Spleen (tissue), 7 donors: ENCODE data around the gene ERMARD.

Source experiments
- CTCF ChIP-seq, 11 experiments: fragments of 200-600 bp in 7 of 11; fragments of 450-650 bp in 4 of 11; sonication (generic) in 4 of 11; IDR thresholded peaks in 8 of 11; conservative IDR thresholded peaks in 3 of 11; 1 replicate in 7 of 11; 2 replicates in 4 of 11; pipeline versions ENCODE4 v1.4.0 to v1.8.0; 2016 to 2021; ENCODE audit warnings: antibody characterized with exemption in 11 of 11, inconsistent platforms in 4 of 11, mild to moderate bottlenecking in 1 of 11
- POLR2A ChIP-seq, 3 donors: fragments of 450-650 bp; IDR thresholded peaks; one replicate each; pipeline ENCODE4 v1.5.1; 2017; ENCODE audit warnings: antibody characterized with exemption in 3 of 3, mild to moderate bottlenecking in 1 of 3
- POLR2AphosphoS5 ChIP-seq, 3 donors: sonication (generic); formaldehyde crosslinking; IDR thresholded peaks; one replicate each; pipeline ENCODE4 v1.5.1; 2017; ENCODE audit warnings: antibody characterized with exemption in 3 of 3
- donor health status: DM: no; HTN: no; CAD: no; lungs with moderate emphysema.
- donor health status: DM: no; HTN: no; CAD: no.
- donor health status: DM: no; HTN: no; CAD: no.

GRCh38 chr6:169779092-169779815, 27.8 kb downstream of the ERMARD start:
- no peak for TF ChIP-seq CTCF (IDR thresholded peaks at IDR 0.05 in 8 of 11, conservative IDR thresholded peaks at IDR 0.05 in 3 of 11)
- TF ChIP-seq POLR2AphosphoS5 (IDR thresholded peaks at IDR 0.05) = no peak
- no peak for TF ChIP-seq POLR2A (IDR thresholded peaks at IDR 0.05)
